Keratinocyte (primary cell): Measurements from ENCODE around the gene OR4K1. TPM values are rescaled to one million over a fixed set of nuclear protein-coding genes. Genes with fewer than 3 reads are reported as not detected.

ENCODE experiments used
- DNase-seq: peaks from one replicate; pipeline ENCODE4 v3.0.0-alpha.2; 2011; ENCODE audit warnings: low read depth, missing footprints, low spot score
- FAIRE-seq: peaks from 2 replicates; lab custom pipeline; 2011; peaks lifted over from hg19 to GRCh38; lab: Jason Lieb, UNC
- H2AFZ ChIP-seq: 2 replicates; pipeline ENCODE4 v1.6.0; 2012; ENCODE audit warnings: low read length, control low read depth, inconsistent platforms; ENCODE audit not compliant: control insufficient read depth
- H3K27ac ChIP-seq: 2 replicates; pipeline ENCODE4 v1.5.1; 2011; ENCODE audit warnings: low read length; ENCODE audit not compliant: control insufficient read depth, insufficient read depth
- H3K27me3 ChIP-seq: 3 replicates; pipeline ENCODE4 v1.6.0; 2011; ENCODE audit warnings: low read length; ENCODE audit not compliant: control insufficient read depth, insufficient read depth; ENCODE audit errors: extremely low read depth
- H3K36me3 ChIP-seq, 2 experiments: 2 replicates in 1 of 2; 3 replicates in 1 of 2; pipeline ENCODE4 v1.5.1; 2011; ENCODE audit warnings: low read length in 2 of 2, mild to moderate bottlenecking in 1 of 2; ENCODE audit not compliant: control insufficient read depth in 2 of 2, insufficient read depth in 2 of 2; ENCODE audit errors: extremely low read depth in 1 of 2
- H3K4me1 ChIP-seq: 3 replicates; pipeline ENCODE4 v1.5.1; 2011; ENCODE audit warnings: low read length; ENCODE audit not compliant: control insufficient read depth, insufficient read depth; ENCODE audit errors: extremely low read depth
- H3K4me2 ChIP-seq: 3 replicates; pipeline ENCODE4 v1.6.0; 2011; ENCODE audit warnings: low read depth, low read length; ENCODE audit not compliant: control insufficient read depth, insufficient read depth; ENCODE audit errors: extremely low read depth
- H3K4me3 ChIP-seq, 3 experiments: fragments of 200-600 bp in 1 of 3; sonication (generic) in 1 of 3; 2 replicates in 2 of 3; 3 replicates in 1 of 3; pipeline ENCODE4 v1.5.1; 2011 to 2016; ENCODE audit warnings: low read length in 3 of 3, mild to moderate bottlenecking in 3 of 3, control low read depth in 2 of 3, inconsistent platforms in 1 of 3, low read depth in 1 of 3, mixed read lengths in 1 of 3, mixed run types in 1 of 3, moderate library complexity in 1 of 3; ENCODE audit not compliant: control insufficient read depth in 2 of 3, insufficient read depth in 2 of 3; ENCODE audit errors: extremely low read depth in 1 of 3
- H3K79me2 ChIP-seq: 2 replicates; pipeline ENCODE4 v1.6.0; 2012; ENCODE audit warnings: low read length; ENCODE audit not compliant: control insufficient read depth, insufficient read depth
- H3K9ac ChIP-seq: 3 replicates; pipeline ENCODE4 v1.6.0; 2011; ENCODE audit warnings: low read length; ENCODE audit not compliant: control insufficient read depth, insufficient read depth; ENCODE audit errors: extremely low read depth
- H3K9me1 ChIP-seq: 3 replicates; pipeline ENCODE4 v1.6.0; 2011; ENCODE audit warnings: low read length; ENCODE audit not compliant: control insufficient read depth, insufficient read depth; ENCODE audit errors: extremely low read depth
- H3K9me3 ChIP-seq: 2 replicates; pipeline ENCODE4 v1.5.1; 2012; ENCODE audit warnings: low read depth, low read length; ENCODE audit not compliant: control insufficient read depth
- H4K20me1 ChIP-seq: 3 replicates; pipeline ENCODE4 v1.6.0; 2011; ENCODE audit warnings: low read length; ENCODE audit not compliant: control insufficient read depth, insufficient read depth; ENCODE audit errors: extremely low read depth
- EZH2 ChIP-seq: IDR thresholded peaks from one replicate; pipeline ENCODE4 v1.6.1; 2012; ENCODE audit warnings: inconsistent platforms, mild to moderate bottlenecking, low read length, moderate library complexity
- dilution Hi-C: fragments of 300-500 bp; cut with MboI; formaldehyde crosslinking; loops from one replicate; pipeline ENCODE4 v1.7.0; 2020; ENCODE audit warnings: low sequenced_read_pairs; ENCODE audit not compliant: extremely low pct_ligation_motif_present
- polyA plus RNA-seq, 5 experiments: library from polyadenylated mRNA; depleted of rRNA in 3 of 5; stranded (reverse) in 3 of 5; stranded (forward) in 1 of 5; unstranded in 1 of 5; fragments of >200 nt; gene quantifications; 1 replicate in 1 of 5; 2 replicates in 3 of 5; 3 replicates in 1 of 5; pipeline versions ENCODE4 v1.2.1 to v1.2.3, GENCODE V29; 2011 to 2012; ENCODE audit warnings: missing spikeins in 2 of 5, low read depth in 1 of 5, low replicate concordance in 1 of 5
- TF ChIP-seq, protein P1 (sequence below), 3 experiments: IDR thresholded peaks in 1 of 3; conservative IDR thresholded peaks in 1 of 3; optimal IDR thresholded peaks in 1 of 3; 2 replicates in 2 of 3; 3 replicates in 1 of 3; pipeline versions ENCODE3 to v1.5.1; 2011; ENCODE audit warnings: low read length in 3 of 3, mild to moderate bottlenecking in 3 of 3, moderate library complexity in 2 of 3, control low read depth in 1 of 3, inconsistent platforms in 1 of 3; ENCODE audit not compliant: insufficient read depth in 2 of 3; ENCODE audit errors: extremely low read depth in 1 of 3

Gene OR4K1
- polyA plus RNA-seq, 1 donor (not counting 4 experiments of a cell fraction or from before 2014, with no cell fraction given): not detected

DNA sequence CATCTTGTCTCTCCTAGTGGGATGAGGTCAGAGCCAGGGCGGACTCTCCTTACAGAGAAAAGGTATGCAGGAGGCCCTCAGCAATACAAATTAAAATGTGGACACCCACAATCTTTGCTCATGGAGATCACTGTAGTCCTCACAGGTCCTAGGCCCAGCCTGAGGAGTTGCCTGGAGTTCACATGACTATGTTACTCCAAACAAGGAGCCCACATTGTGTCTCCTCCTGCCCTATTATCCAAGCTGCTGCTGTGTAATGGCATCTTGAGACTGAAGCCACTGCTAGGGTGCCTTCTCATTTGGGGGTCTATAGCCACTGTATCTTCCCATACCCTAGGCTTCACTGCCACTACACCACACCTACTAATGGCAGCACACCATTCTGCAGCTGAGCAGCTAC lies 11.0 kb downstream of the OR4K1 start:
- dilution Hi-C loops: no loop called here

DNA sequence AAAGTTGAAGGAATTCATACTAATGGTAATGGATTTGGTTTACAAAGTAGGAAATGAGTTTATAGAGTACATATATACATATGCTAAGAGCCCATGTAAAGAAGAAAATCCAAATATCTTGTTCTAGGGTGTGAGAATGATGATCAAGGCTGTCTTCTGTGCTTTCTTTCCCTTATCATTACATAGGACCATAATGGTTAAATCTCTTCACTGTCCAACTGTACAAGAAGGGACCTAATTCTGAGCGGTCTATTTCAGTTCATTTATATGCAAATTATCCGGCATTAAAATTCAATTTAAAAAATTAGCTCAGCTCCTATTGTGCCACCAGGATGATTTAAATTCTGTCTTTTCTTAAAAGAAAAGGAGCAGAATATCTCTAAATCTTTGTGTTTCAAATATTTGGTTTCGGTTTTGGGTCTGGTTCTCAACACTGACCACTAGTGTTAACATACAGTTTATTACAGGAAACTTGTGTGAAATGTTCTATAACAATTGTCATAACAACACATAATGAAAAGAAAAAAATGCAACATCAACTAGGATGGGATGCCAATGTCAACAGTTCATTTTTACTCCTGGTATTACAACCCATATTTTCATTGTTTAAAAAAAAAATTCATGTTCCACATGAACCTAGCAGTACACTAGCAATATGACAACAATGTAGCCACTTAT lies 16.8 kb downstream of the OR4K1 start:
- dilution Hi-C loops: no loop called here
- DNase-seq (no peak), FAIRE-seq (no peak)
- Histone ChIP-seq H3K36me3 (no peaks in the 10 kb centered on the region), H4K20me1 (no peaks in the 10 kb centered on the region), H3K4me3 (no peak overlapping the region), H3K79me2 (no peaks in the 10 kb centered on the region), H3K4me2 (no peak overlapping the region), H3K9me1 (no peaks in the 10 kb centered on the region), H3K27me3 (no peaks in the 10 kb centered on the region), H3K9ac (no peak overlapping the region), H2AFZ (no peak overlapping the region), H3K27ac (no peak overlapping the region), H3K9me3 (peaks cover 3% of the 10 kb centered on the region), H3K4me1 (no peaks in the 10 kb centered on the region)
- TF ChIP-seq, protein P1, sequence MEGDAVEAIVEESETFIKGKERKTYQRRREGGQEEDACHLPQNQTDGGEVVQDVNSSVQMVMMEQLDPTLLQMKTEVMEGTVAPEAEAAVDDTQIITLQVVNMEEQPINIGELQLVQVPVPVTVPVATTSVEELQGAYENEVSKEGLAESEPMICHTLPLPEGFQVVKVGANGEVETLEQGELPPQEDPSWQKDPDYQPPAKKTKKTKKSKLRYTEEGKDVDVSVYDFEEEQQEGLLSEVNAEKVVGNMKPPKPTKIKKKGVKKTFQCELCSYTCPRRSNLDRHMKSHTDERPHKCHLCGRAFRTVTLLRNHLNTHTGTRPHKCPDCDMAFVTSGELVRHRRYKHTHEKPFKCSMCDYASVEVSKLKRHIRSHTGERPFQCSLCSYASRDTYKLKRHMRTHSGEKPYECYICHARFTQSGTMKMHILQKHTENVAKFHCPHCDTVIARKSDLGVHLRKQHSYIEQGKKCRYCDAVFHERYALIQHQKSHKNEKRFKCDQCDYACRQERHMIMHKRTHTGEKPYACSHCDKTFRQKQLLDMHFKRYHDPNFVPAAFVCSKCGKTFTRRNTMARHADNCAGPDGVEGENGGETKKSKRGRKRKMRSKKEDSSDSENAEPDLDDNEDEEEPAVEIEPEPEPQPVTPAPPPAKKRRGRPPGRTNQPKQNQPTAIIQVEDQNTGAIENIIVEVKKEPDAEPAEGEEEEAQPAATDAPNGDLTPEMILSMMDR (optimal IDR thresholded peaks at IDR 0.05 in 1 of 3, IDR thresholded peaks at IDR 0.05 in 1 of 3, conservative IDR thresholded peaks at IDR 0.05 in 1 of 3; ENCODE audit: extremely low read depth in 1 of 3, insufficient read depth in 2 of 3, low read length in 3 of 3): no peak
- no peak for TF ChIP-seq EZH2

More for the DNA sequence above, 11.0 kb downstream of the OR4K1 start:
- Histone ChIP-seq H3K4me2 (no peak overlapping the region), H3K4me1 (no peaks in the 10 kb centered on the region), H3K9me1 (no peaks in the 10 kb centered on the region), H3K9me3 (peaks cover 4% of the 10 kb centered on the region), H3K79me2 (no peaks in the 10 kb centered on the region), H4K20me1 (no peaks in the 10 kb centered on the region), H3K27me3 (no peaks in the 10 kb centered on the region), H3K4me3 (no peak overlapping the region), H3K27ac (no peak overlapping the region), H2AFZ (no peak overlapping the region), H3K9ac (no peak overlapping the region), H3K36me3 (no peaks in the 10 kb centered on the region)
- TF ChIP-seq, protein P1 (optimal IDR thresholded peaks at IDR 0.05 in 1 of 3, IDR thresholded peaks at IDR 0.05 in 1 of 3, conservative IDR thresholded peaks at IDR 0.05 in 1 of 3; ENCODE audit: extremely low read depth in 1 of 3, insufficient read depth in 2 of 3, low read length in 3 of 3): no peak
- TF ChIP-seq EZH2: no peak
- DNase-seq: no peak
- FAIRE-seq: no peak
